ENCODE data around the gene GABRD.

GABRD gene

GRCh38 chr1:2019172-2019543, at the start of gene GABRD:
Gene GABRD (plus strand): TSS chr1:2019345. CDS start chr1:2019424, 79 bp downstream.
- no peak for TF ChIP-seq CTCF (IDR thresholded peaks at IDR 0.05; ENCODE audit: low read depth, low read length)
- no peak for DNase-seq (ENCODE audit: extremely low read depth, low read depth)

GRCh38 chr1:1969505-1969900, 49.6 kb upstream of the GABRD start:
- no peak for DNase-seq (ENCODE audit: extremely low read depth, low read depth)
- TF ChIP-seq CTCF (IDR thresholded peaks at IDR 0.05; ENCODE audit: low read depth, low read length) = no peak

GRCh38 chr1:1969953-1970716, 49.0 kb upstream of the GABRD start:
- no peak for DNase-seq (ENCODE audit: extremely low read depth, low read depth)

GRCh38 chr1:1971017-1971416, 48.1 kb upstream of the GABRD start:
- DNase-seq (ENCODE audit: extremely low read depth, low read depth) = no peak
- TF ChIP-seq CTCF (IDR thresholded peaks at IDR 0.05; ENCODE audit: low read depth, low read length) = no peak

More at GRCh38 chr1:1969953-1970716, 49.0 kb upstream of the GABRD start:
- no peak for TF ChIP-seq CTCF (IDR thresholded peaks at IDR 0.05; ENCODE audit: low read depth, low read length)

GRCh38 chr1:1971688-1972087, 47.5 kb upstream of the GABRD start:
- no peak for TF ChIP-seq CTCF (IDR thresholded peaks at IDR 0.05; ENCODE audit: low read depth, low read length)
- DNase-seq (ENCODE audit: extremely low read depth, low read depth) = no peak

- no peak for DNase-seq (ENCODE audit: extremely low read depth, low read depth)
- TF ChIP-seq CTCF (IDR thresholded peaks at IDR 0.05; ENCODE audit: low read depth, low read length) = no peak
These were observed 46.0 kb upstream of the GABRD start for GRCh38 chr1:1972976-1973715.
